HEK293T (cell line): ENCODE results near the gene UBE2O.

Experiments
- BHLHE40 ChIP-seq: fragments of 450-650 bp; IDR thresholded peaks from 2 replicates; pipeline ENCODE4 v1.6.1; 2016; ENCODE audit warnings: mild to moderate bottlenecking, moderate library complexity, borderline replicate concordance
- FOXA1 ChIP-seq: fragments of 450-650 bp; IDR thresholded peaks from 2 replicates; pipeline ENCODE4 v1.6.1; 2016; ENCODE audit warnings: mild to moderate bottlenecking
- FOXK2 ChIP-seq: fragments of 450-650 bp; IDR thresholded peaks from 2 replicates; pipeline ENCODE4 v1.6.1; 2016; ENCODE audit warnings: mild to moderate bottlenecking
- FOXM1 ChIP-seq: fragments of 450-650 bp; IDR thresholded peaks from 2 replicates; pipeline ENCODE4 v1.6.1; 2017; ENCODE audit warnings: mild to moderate bottlenecking, borderline replicate concordance
- HDGF ChIP-seq: fragments of 450-650 bp; IDR thresholded peaks from 2 replicates; pipeline ENCODE4 v1.6.1; 2017; ENCODE audit warnings: antibody characterized with exemption, borderline replicate concordance
- NFRKB ChIP-seq: fragments of 450-650 bp; IDR thresholded peaks from 2 replicates; pipeline ENCODE4 v1.6.1; 2016; ENCODE audit warnings: mild to moderate bottlenecking, moderate library complexity
- PKNOX1 ChIP-seq: fragments of 450-650 bp; IDR thresholded peaks from 2 replicates; pipeline ENCODE4 v1.6.1; 2016
- SP1 ChIP-seq: fragments of 450-650 bp; IDR thresholded peaks from 2 replicates; pipeline ENCODE4 v1.6.1; 2017
- SUZ12 ChIP-seq: fragments of 450-650 bp; IDR thresholded peaks from 2 replicates; pipeline ENCODE4 v1.6.1; 2016; ENCODE audit warnings: mild to moderate bottlenecking
- ZNF384 ChIP-seq: fragments of 450-650 bp; IDR thresholded peaks from 2 replicates; pipeline ENCODE4 v1.6.1; 2016

DNA sequence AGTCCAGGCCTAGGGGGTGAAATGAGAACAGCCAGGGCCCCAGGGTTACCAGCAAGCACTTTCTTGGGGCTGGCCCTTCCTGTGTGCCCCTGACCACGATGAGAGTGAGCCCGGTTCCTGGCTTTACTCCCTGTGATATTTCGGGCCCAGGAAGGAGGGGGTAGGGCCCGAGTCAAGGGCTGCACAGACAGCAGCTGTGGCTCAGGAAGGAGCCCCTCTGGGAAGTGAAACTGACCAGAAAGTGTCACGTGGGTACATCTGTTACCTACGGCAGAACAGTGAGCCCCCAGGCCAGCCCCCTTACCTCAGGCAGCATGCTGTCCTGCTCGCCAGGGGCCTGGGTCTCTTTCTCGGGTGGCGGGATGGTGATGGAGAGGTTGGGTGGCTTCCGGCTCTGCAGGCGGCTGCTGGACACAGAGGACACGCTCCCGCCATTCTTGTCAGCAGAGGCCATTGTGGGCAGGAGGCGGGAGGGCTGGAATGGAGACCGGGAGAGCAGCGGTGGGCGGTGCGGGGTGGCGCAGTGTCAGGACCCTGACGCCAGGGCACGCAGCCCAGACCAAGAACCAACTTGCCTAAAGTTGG, 28.2 kb upstream of the UBE2O start:
- no peak for TF ChIP-seq NFRKB
- TF ChIP-seq BHLHE40: no peak
- TF ChIP-seq FOXK2: no peak
- no peak for TF ChIP-seq SP1
- no peak for TF ChIP-seq SUZ12
- TF ChIP-seq HDGF: no peak
- no peak for TF ChIP-seq FOXM1
- no peak for TF ChIP-seq FOXA1
- no peak for TF ChIP-seq PKNOX1
- TF ChIP-seq ZNF384: no peak
